Measurements from ENCODE around the gene CALR3.

GRCh38 chr19:16457195-16457953 lies 38.6 kb downstream of the CALR3 start:
- TF ChIP-seq REST (IDR thresholded peaks at IDR 0.05; ENCODE audit: insufficient read depth in 1 of 2, low read depth in 2 of 2, low read length in 1 of 2): no peak
- TF ChIP-seq, protein P1, sequence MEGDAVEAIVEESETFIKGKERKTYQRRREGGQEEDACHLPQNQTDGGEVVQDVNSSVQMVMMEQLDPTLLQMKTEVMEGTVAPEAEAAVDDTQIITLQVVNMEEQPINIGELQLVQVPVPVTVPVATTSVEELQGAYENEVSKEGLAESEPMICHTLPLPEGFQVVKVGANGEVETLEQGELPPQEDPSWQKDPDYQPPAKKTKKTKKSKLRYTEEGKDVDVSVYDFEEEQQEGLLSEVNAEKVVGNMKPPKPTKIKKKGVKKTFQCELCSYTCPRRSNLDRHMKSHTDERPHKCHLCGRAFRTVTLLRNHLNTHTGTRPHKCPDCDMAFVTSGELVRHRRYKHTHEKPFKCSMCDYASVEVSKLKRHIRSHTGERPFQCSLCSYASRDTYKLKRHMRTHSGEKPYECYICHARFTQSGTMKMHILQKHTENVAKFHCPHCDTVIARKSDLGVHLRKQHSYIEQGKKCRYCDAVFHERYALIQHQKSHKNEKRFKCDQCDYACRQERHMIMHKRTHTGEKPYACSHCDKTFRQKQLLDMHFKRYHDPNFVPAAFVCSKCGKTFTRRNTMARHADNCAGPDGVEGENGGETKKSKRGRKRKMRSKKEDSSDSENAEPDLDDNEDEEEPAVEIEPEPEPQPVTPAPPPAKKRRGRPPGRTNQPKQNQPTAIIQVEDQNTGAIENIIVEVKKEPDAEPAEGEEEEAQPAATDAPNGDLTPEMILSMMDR (IDR thresholded peaks at IDR 0.05): no peak
- no peak for TF ChIP-seq TCF7L2 (IDR thresholded peaks at IDR 0.05; ENCODE audit: low read depth, low read length)
- no peak for TF ChIP-seq POLR2AphosphoS5 (IDR thresholded peaks at IDR 0.05; ENCODE audit: low read depth, low read length)

Data from Panc1 (cell line).